HG03378 (cell line): Measurements from ENCODE around the gene GABPB2.

ENCODE experiments used
- ATAC-seq: cut with Tn5 transposase; IDR thresholded peaks from one replicate; pipeline ENCODE4 v1.9.1; 2021; ENCODE audit warnings: mild to moderate bottlenecking, moderate library complexity; ENCODE audit not compliant: unreplicated experiment

Gene GABPB2

GRCh38 chr1:151158326-151158725, 87.8 kb downstream of the GABPB2 start:
- ATAC-seq = no peak

- ATAC-seq = no peak
These were observed 88.2 kb downstream of the GABPB2 start for GRCh38 chr1:151158751-151159251.

GRCh38 chr1:151159373-151159772, 88.8 kb downstream of the GABPB2 start:
- ATAC-seq = no peak

- ATAC-seq = no peak
These were observed 94.2 kb downstream of the GABPB2 start for GRCh38 chr1:151164732-151165280.

GRCh38 chr1:151165281-151165737, 94.7 kb downstream of the GABPB2 start:
- no peak for ATAC-seq

GRCh38 chr1:151165738-151166504, 95.4 kb downstream of the GABPB2 start, which contains the start of the genes LYSMD1 and SCNM1:
LYSMD1 (minus strand) TSS chr1:151165902; CDS start chr1:151165258, 644 bp downstream.
SCNM1 (plus strand) TSS chr1:151166144; CDS start chr1:151166153, 9 bp downstream.
- ATAC-seq = peak; percentile 75

- no peak for ATAC-seq
These were observed 96.0 kb downstream of the GABPB2 start for GRCh38 chr1:151166505-151166956.

GRCh38 chr1:151167116-151167515, 96.6 kb downstream of the GABPB2 start:
- ATAC-seq = no peak

- no peak for ATAC-seq
These were observed 100.6 kb downstream of the GABPB2 start for GRCh38 chr1:151171190-151171589.
